ENCODE data around the gene CEP44. TPM values are rescaled to one million over a fixed set of nuclear protein-coding genes. Genes with fewer than 3 reads are reported as not detected.
"Not testable (repeated sequence)": the region's sequence is repeated elsewhere in the genome, so short reads cannot be mapped to it uniquely, and the experiment has no call there.

The CEP44 gene, protein sequence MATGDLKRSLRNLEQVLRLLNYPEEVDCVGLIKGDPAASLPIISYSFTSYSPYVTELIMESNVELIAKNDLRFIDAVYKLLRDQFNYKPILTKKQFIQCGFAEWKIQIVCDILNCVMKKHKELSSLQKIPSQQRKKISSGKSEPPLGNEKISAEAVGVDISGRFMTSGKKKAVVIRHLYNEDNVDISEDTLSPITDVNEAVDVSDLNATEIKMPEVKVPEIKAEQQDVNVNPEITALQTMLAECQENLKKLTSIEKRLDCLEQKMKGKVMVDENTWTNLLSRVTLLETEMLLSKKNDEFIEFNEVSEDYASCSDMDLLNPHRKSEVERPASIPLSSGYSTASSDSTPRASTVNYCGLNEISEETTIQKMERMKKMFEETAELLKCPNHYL
- polyA plus RNA-seq (ENCODE audit: insufficient read length in 3 of 3), result 10 to 100 TPM; 19.5 to 29.8 (median 24.1) TPM
- long read RNA-seq, donor 1, result 0 reads
- long read RNA-seq, donor 2, result 0 reads
- long read RNA-seq, donor 3, result 0 reads
- long read RNA-seq, donor 4, partial matches to known transcripts, result 19 of 19 reads
- long read RNA-seq, donor 4, other reads (novel, unspliced or antisense), result 0 of 19 reads
- long read RNA-seq, donor 5, result 0 reads
- long read RNA-seq, donor 6, partial matches to known transcripts, result 0 of 1 reads
- long read RNA-seq, donor 6, other reads (novel, unspliced or antisense), result 0 of 1 reads
- long read RNA-seq, donor 7, partial matches to known transcripts, result 10 of 11 reads
- long read RNA-seq, donor 7, other reads (novel, unspliced or antisense), result 0 of 11 reads
- long read RNA-seq, donor 8, result 0 reads
- long read RNA-seq, donor 9, partial matches to known transcripts, result 0 of 2 reads
- long read RNA-seq, donor 9, other reads (novel, unspliced or antisense), result 0 of 2 reads
- long read RNA-seq, donor 10, full-length matches to known transcripts, result 2 of 21 reads
- long read RNA-seq, donor 10, partial matches to known transcripts, result 19 of 21 reads
- long read RNA-seq, donor 10, other reads (novel, unspliced or antisense), result 0 of 21 reads
- long read RNA-seq, donor 11, result 0 reads
- long read RNA-seq, donor 12, result 0 reads
- long read RNA-seq, donor 13, result 0 reads
- long read RNA-seq, donor 14, result 0 reads
- long read RNA-seq, donor 15, result 0 reads
- long read RNA-seq, donor 16, partial matches to known transcripts, result 9 of 10 reads
- long read RNA-seq, donor 16, other reads (novel, unspliced or antisense), result 0 of 10 reads

DNA sequence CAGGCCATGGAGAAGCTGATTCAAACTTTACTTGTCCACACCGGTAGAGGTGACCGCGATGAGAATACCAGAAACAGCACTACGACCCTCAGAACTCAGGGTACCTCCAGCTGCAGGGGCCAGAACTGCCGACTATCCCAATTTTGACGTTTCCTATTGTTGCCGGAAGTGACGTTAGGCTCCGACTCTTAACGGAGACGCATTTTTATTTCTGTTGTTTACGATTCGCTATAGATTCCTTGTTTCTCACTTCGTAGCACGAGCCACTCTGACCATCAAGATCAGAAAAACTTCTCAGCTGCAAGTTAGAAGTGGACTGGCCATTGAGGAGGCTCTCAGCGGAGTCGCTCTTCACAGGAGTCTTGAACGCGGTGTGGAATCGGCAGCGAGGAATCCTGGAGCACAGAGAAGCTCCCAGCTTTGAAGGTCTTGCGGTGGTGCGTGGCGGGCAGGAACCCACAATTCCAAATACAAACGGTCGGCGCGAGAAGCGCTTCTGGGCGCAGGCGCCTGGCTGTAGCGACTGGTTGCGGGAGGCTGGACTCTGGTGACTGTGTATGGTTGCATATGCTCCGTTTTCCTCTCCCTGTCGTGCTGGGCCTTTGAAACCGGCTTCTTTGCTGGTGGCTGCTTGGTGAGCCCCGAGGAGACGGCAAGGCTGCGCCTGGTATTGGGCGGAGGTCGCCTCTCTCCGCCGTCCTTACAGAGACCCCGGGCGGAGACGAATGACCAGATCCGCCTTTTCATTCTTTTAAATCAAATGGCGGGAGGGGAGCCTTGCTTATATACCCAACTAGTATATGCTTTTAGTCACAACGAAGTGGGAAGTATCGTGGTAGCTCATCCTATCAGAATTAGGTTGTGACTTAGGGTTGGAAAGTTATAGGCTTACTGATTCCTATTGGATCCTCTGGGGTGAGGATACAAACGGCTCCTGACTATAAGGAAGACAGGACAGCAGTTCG lies at the start of gene CEP44, which contains the start of gene FBXO8:
CEP44 (plus strand) TSS at position 405 of the 965 bp plus-strand sequence. CDS start 15,211 bp downstream, outside the sequence.
FBXO8 (minus strand) TSS at position 161 of the 965 bp plus-strand sequence. CDS start 20,575 bp downstream, outside the sequence.
- peak; percentile 73 to 91 (median 82) for DNase-seq (ENCODE audit: extremely low read depth in 1 of 11, low read depth in 9 of 11, low spot score in 4 of 11)

DNA sequence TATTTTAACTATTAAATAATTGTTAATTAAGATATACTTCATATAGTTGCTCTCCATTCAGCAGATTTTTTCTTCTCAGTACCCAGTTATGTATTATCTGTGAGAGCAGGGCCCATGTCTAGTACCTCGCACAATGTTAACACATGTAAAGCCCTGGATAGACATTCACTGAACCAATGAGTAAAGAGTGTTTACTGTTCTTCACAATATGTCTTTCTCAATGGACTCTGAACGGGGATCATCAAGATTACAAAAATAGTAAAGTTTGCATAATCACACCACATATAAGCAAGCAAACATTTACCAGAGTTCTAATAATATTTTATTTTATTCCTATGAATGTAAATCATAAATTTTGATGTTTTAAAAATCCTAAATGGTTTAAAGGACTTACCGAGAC lies 47.4 kb upstream of the CEP44 start:
- DNase-seq (ENCODE audit: extremely low read depth in 1 of 11, low read depth in 9 of 11, low spot score in 4 of 11), result no peak

DNA sequence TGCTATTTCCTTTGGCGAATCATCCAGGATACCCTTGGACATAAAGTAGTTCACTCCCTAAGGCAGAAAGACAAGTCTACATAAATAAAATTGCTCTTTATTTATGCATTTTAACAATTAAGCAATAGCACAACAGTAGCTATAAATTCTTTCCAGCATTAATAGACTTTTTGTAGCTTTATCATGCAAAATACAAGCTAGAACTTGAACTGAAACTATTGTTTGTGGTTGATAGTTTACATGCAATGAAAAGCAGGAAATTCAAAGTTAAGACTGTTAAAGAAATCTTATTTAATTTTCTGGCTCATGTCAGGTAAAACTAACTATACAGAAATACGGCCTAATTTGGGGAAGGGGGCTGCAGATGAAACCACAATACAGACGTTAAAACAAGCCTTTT lies 42.5 kb upstream of the CEP44 start:
- DNase-seq (ENCODE audit: extremely low read depth in 1 of 11, low read depth in 9 of 11, low spot score in 4 of 11), result no peak

DNA sequence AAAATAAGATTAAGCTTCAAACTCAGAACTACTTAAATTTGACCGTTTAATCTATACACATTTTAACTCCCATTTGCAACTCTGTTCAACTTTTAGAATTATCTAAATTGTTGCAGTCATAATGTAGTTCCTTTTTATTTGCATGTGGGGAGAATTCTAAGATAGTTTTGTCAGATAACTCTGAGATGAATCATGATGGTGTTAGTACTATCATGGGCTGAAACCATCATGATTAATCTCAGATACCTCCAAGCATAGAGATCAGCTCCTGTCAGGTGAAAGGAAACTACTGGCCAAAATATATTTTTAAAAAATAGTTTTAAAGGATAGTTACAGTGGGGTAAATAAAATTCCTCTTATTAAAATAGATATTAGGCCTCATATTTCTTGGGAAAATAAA lies 39.3 kb upstream of the CEP44 start:
- no peak for DNase-seq (ENCODE audit: extremely low read depth in 1 of 11, low read depth in 9 of 11, low spot score in 4 of 11)

DNA sequence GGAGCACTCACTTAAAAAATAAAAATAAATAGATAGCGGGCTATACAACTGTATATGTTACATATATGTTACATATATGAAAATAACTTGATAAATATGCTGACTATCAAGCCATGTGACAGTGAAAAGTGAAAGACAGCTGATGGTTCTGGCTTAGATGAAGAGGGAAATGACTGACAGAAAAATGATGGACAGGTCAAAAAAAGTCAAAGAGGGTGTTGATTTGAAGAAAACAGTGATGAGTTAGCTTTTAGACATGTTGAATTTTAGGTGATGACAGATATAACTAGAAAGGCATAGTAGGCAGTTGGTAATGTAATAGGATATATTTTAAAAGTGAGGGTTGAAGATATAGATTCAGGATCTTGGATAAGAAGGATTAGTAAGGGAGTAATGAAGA lies 38.0 kb upstream of the CEP44 start:
- DNase-seq (ENCODE audit: extremely low read depth in 1 of 11, low read depth in 9 of 11, low spot score in 4 of 11), result no peak

DNA sequence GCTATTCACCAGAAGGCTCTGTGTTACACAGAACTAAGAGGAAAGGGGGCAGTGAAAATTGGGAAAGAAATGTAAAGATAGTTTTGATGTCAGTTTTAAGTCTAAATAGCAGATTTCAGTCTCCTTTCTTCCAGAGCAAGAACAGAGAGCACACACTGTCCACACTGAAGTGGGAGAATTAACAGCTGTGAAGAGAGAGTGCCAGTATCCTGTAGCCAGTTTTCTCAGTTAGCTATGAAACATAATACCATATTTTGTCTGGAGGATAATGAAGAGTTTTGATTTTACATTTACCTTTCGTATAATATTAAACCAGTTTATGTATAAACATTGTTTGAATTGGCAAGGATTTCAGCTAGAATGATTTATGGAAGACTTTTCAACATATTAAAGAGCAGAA lies 35.3 kb upstream of the CEP44 start:
- no peak for DNase-seq (ENCODE audit: extremely low read depth in 1 of 11, low read depth in 9 of 11, low spot score in 4 of 11)

DNA sequence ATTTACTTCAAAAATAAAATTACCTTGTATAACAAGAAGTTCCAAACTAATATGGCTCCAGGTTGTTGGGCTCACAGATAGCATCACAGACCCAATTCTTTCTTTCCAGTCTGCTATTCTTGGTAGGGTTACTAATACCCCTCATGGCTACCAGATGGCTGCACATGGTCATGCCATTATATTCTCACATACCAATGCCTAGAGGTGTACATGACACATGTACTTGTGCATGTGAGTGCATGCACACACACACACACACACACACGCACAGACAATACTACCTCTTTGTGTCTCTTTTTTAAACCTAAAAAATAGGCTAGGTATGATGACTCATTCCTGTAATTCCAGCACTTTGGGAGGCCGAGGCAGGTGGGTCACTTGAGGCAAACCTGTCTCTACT lies 31.3 kb upstream of the CEP44 start:
- DNase-seq (ENCODE audit: extremely low read depth in 1 of 11, low read depth in 9 of 11, low spot score in 4 of 11), result no peak

DNA sequence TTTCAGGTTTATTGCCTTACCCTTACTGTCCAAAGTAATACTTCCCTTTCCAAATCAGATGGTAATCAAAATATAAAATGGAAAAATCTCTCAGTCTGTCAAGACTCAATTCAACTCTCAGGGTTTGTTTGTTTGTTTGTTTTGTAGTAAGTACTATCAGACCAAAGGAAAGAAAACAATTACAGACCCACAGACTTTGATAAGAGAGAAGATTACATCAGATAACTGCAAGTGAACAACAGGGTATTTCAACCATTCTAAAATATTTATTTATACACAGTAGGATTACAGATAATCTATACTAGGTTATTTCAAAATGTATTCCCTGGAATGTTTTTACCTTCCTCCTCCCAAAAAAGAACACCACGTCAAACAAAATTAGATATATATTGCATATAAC lies 29.1 kb upstream of the CEP44 start:
- no peak for DNase-seq (ENCODE audit: extremely low read depth in 1 of 11, low read depth in 9 of 11, low spot score in 4 of 11)

DNA sequence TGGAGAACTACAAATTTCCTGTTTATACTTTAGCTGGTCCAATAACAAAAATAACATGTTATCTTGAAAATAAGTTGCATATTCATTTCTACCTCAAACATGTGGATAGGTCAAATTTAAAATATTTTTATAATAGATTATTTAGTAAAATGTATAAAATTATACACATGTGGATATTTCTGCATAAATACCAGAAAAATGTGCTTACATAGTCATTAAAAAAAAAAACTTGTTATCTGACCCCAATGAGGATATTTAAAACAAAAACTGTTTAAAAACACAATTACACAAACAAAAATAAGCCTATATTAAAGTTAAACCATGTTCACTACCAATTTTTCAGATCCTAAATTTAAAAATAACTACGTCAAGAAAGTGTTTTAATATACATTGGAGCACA lies 28.3 kb upstream of the CEP44 start:
- no peak for DNase-seq (ENCODE audit: extremely low read depth in 1 of 11, low read depth in 9 of 11, low spot score in 4 of 11)

DNA sequence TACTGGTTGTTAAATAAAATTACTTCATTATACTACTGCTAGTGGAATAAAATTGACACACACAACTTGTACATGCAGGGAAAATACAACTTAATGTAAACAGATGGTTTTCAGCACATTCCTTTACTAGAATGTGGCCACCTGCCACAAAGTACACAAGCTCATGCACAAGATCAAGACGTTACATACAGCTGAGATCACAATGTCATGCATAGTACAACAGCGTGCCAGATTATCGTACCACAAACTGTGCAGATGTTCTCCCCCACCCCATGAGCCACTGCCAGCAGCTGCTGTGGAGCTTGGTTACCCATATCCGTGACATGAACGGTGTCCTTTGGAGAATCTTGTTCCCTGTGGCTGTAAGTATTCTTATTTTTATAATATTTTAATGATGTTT lies 27.9 kb upstream of the CEP44 start:
- DNase-seq (ENCODE audit: extremely low read depth in 1 of 11, low read depth in 9 of 11, low spot score in 4 of 11), result no peak

DNA sequence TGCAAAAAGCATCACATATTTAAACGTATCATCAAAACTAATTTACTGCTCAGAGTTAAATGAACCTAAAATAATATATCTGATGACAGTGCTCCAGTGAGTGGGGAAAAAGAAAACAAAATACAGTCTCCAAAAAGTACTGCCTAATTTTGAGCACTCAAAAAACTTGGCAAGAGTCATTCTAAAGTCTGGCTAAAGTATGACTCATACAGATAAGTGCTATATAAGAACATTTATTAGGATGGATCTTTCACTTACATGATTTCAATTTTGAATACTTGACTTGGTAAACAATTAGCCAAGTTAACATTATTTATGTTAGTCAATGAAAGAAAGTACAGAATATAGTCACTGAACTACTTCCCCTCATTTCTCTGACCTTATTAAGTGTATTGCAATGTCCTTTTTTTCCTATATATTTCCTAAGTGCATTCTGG lies 27.4 kb upstream of the CEP44 start:
- DNase-seq (ENCODE audit: extremely low read depth in 1 of 11, low read depth in 9 of 11, low spot score in 4 of 11), result no peak

DNA sequence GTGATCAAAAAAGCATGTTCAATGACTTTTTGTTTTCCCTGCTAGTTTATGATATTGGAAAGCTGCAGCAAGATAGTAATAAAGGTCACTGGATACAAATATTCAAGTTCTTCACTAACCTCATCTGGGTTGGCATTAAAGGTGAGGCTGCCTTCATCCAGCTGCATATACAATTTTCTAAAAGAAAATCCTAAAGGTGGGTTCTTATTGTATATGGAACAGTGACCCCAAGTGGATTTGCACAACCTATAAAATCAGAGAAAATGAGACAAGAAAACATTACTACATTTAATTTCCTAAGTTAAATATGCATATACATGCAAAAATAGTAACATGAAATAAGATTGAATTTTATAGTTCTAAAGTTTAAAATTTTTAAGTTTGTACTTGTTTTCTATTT lies 24.1 kb upstream of the CEP44 start:
- no peak for DNase-seq (ENCODE audit: extremely low read depth in 1 of 11, low read depth in 9 of 11, low spot score in 4 of 11)

DNA sequence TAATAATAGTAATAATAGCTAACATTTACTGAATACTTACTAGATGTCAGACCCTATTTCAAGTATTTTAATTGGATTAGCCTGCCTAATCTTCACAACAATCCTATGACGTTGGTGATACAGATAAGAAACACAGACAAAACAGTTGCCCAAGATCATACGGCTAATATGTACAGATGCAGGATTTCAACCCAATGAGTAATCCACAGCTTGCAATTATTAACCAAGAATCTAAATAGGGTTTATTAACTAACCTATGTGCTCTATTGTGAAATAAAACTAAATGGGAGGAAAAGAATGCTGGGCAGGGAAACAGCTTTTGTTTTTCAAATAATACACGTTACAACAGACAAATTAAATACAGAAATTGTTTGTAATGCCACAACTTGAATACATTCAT lies 23.6 kb upstream of the CEP44 start:
- DNase-seq (ENCODE audit: extremely low read depth in 1 of 11, low read depth in 9 of 11, low spot score in 4 of 11), result peak in 2 of 11 donors; percentile 12 to 13

DNA sequence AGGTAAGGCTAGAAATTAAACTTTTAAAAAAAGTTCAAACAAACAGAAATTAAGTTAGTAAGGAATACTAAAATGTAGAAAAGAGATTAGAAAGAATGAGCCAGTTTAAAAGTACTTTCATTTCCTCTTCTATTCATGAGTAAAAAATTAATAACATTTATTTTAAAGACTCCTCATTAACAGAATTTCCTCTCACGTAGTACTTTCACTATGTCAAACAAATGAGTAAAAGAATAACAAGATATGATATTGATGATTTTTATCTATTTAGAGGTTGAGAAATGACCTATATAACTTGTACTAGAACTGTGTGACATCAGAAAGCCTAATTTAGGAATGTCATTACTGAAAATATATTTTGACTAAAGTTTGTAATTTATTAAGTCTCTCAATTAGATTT lies 22.3 kb upstream of the CEP44 start:
- DNase-seq (ENCODE audit: extremely low read depth in 1 of 11, low read depth in 9 of 11, low spot score in 4 of 11), result not testable (repeated sequence)

DNA sequence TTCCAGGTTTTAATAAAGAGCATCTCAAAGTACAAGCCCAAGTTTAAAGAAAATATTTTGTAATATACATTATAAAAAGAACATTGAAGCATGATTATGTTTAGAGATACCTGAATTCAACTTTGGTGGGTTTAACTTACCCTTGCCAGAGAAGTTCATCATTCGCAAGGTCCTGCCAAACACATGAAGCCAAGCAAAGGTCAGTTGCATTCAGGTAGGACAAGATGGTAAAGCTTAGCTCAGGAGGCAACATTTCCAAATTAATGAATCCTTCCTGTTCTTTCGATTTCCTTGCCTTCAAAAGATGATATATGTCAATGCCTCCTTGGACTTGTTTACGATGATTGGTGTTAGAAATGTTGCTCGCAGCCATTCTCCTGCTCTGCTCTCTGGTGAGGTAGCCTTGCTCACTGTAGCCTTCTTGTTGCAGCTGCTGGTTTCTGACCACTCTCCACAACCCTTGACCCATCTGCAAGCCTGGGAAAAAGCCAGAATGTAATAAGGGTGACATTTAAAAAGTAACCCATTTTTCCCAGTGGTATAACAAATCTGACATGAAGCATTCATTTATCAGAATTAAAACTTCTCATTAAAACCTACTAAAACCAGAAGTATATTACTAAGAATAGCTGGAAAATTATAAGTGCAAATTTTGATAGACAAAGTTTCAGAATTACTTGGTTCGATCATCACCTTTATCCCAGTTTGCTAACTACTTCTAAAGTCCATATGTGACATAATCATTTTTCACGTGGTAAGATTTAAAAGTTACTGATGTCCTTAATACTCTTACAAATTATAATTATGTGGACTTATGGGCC lies 20.9 kb upstream of the CEP44 start:
- DNase-seq (ENCODE audit: extremely low read depth in 1 of 11, low read depth in 9 of 11, low spot score in 4 of 11), result no peak

DNA sequence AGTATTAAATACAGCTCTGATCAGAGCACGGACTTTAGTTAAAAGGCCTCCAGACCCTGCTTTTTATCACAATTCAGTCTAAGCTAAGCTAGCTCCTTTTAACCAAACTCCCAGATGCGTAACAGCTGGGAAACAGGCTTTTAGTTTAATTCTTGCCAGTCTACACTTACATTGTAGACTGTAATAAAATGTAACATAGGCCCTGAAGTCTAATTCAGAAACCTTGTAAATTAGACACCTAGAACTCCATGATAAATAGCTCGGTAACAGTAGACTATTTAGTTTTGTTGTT lies 20.3 kb upstream of the CEP44 start:
- no peak for DNase-seq (ENCODE audit: extremely low read depth in 1 of 11, low read depth in 9 of 11, low spot score in 4 of 11)

DNA sequence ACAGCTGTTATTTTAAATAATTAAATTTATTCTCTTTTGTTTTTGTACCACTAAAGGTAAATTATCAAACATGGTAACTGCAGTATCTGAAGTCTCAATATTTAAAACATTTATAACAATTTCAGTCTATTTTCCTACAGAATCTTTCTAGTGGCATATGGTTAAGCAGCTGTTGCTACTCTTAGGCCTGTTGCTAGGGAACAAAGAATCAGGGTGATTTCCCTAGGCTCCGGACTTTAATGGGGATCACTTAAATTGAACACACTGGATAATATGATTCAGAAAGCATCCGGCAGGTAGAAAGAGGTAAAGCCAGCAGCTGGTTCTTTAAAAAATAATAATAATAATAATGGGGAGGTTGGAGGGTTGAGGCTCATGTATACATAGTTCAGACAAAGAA lies 17.8 kb upstream of the CEP44 start:
- no peak for DNase-seq (ENCODE audit: extremely low read depth in 1 of 11, low read depth in 9 of 11, low spot score in 4 of 11)

DNA sequence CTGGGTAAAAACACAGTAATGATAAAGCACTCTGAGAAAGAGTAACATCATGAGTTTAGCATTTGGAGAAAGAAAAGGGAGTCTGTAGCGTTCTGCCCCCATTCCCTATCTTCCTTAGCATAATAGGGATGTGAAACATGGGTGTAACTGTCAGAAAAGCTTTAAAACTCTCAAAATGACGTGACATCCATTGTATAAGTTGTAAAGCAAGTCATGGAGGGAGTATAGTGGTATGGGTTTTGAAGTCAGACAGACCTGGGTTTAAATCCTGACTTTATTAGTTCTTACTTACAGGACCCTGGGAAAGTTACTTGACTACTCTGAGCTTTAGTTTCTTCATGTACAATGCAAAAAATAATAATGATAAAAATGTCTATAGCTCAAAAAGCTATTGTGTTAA lies 17.3 kb upstream of the CEP44 start:
- DNase-seq (ENCODE audit: extremely low read depth in 1 of 11, low read depth in 9 of 11, low spot score in 4 of 11), result no peak
